GM19395 (cell line): ENCODE data around the gene FGA.

Experiments used
- ATAC-seq: cut with Tn5 transposase; IDR thresholded peaks from one replicate; pipeline ENCODE4 v1.9.1; 2021; ENCODE audit warnings: mild to moderate bottlenecking, moderate library complexity; ENCODE audit not compliant: unreplicated experiment

The FGA gene

DNA sequence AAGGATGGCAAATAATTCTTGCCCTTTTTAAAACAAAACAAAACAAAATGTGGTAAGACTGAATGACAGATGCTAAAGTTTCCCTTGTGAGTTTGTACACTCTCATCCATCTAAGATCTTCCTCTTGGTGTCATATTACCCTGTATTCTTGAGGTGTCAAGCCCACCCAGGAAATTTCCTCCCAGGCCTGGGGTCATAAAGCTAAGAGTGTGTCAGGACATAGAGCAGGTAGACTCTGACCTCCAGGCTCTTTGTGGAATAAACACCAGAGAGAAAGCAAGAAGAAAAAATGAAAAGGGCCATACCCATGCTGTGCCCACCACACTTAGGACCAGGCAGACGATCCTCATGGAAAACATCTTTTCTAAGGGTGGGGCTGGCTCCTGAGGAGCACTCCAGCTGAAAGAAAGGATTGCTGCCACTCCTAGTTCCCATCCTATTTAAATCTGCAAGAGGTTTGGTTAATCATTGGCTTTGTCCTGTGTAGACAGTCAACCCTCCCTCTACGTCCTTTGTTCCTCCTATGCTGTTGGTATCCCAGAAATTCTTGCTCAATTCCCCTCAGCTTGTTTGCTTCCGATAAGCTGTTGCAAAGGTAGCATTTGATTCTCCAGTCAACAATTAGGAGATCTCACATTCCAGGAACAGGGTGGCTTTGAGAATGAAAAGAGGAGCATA, at the start of gene FGA:
Gene FGA, minus strand, starts transcription at position 414 of the 678 bp plus-strand sequence. Its CDS starts 55 bp downstream, at position 359.
- no peak for ATAC-seq

DNA sequence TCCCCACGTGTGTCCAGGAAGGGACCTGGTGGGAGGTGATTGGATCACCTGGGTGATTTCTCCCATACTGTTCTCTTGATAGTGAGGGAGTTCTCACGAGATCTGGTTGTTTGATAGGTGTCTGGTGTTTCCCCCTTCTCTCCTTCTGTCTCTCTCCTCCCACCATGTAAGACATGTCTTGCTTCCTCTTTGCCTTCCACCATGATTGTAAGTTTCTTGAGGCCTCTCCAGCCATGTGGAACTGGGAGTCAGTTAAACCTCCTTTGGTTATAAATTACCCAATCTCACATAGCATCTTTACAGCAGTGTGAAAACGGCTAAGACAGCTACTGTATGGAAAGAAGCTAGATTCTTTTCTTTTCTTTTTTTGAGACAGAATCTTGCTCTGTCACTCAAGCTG, 43.5 kb upstream of the FGA start:
- peak; percentile 58 for ATAC-seq

GRCh38 chr4:154631828-154632227, 41.3 kb upstream of the FGA start:
- ATAC-seq, result no peak

- no peak for ATAC-seq
Observed at GRCh38 chr4:154630324-154630723, 39.8 kb upstream of the FGA start.

GRCh38 chr4:154626793-154627484, 36.4 kb upstream of the FGA start:
- peak; percentile 96 for ATAC-seq

- ATAC-seq, result no peak
Observed at GRCh38 chr4:154625971-154626370, 35.4 kb upstream of the FGA start.

- ATAC-seq, result no peak
Observed at GRCh38 chr4:154623995-154624394, 33.5 kb upstream of the FGA start.

DNA sequence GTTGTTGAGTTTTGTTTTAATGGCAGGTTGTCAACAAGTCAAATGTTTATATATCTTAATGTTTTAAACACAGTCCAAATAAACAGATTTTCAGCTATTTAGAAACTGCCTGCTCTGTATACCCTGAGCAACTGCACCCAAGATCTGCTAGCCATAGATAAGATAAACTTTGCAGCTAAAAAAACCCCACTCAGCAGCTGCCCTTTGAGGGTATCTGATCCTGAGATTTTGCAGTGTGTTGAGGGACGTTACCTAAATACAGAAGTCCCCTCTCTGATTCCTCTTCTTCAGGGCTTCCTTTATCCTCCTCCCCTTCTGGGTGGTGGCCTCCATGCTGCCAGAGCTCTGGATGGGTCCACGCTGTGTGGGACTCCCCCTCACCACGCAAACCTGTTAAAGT, 32.9 kb upstream of the FGA start:
- no peak for ATAC-seq

DNA sequence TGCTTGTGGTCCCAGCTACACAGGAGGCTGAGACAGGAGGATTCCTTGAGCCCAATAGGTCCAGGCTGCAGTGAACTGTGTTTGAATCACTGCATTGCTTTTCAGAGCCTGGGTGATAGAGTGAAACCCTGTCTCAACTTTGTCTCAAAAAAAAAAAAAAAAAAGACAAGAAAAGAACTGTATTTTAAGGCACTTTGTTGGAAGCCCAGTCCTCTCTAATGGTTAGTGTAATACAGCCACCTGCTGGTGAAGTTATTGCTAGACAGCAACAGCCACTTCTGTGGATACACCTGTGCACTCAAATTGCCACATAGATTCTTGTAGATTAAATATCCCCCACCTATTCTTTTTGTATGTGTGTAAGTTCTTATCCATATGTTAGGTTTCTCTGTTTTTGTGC, 32.1 kb upstream of the FGA start:
- peak; percentile 49 for ATAC-seq

DNA sequence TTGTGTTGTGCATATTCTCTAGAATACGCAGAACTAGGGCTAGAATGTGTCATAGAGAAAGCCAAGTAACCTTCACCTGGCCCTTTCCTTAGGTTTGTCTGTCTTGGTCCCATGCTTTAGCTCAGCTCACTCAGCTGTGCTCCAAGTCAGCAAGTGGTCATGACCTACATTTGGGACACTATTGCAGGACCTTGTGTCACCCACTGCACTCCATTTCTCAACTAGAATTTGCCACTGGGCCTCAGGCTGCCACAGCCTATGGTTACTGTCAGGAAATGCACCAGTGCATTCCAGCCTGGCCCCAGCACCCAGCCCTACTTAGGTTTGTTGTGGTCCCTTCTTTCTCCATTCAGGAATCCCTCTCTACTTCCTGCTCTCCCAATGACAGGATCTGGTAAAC, 29.6 kb upstream of the FGA start:
- no peak for ATAC-seq

GRCh38 chr4:154618708-154619315, 28.3 kb upstream of the FGA start:
- ATAC-seq, result peak; percentile 71

GRCh38 chr4:154617820-154618317, 27.3 kb upstream of the FGA start:
- no peak for ATAC-seq

- ATAC-seq, result peak; percentile 97
Observed at GRCh38 chr4:154616731-154617130, 26.2 kb upstream of the FGA start.

DNA sequence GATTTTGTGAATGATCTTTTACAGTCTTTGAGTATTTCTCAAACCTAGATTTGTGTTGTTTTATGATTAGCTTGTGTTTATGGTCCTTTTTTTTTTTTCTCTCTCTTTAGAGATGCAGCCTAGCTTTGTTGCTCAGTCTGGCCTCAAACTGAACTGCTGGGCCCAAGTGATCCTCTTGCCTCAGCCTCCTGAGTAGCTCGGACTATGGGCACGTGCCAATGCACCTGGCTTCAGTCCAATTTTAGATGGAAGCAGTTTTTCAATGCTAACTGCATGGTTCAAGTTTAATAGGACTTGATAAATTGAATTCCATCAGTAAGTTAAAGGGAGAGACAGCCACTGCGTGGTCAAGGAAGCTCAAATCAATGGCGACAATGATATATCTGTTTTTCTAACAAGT, 25.7 kb upstream of the FGA start:
- ATAC-seq, result peak; percentile 7

GRCh38 chr4:154615211-154615610, 24.7 kb upstream of the FGA start:
- ATAC-seq, result no peak

DNA sequence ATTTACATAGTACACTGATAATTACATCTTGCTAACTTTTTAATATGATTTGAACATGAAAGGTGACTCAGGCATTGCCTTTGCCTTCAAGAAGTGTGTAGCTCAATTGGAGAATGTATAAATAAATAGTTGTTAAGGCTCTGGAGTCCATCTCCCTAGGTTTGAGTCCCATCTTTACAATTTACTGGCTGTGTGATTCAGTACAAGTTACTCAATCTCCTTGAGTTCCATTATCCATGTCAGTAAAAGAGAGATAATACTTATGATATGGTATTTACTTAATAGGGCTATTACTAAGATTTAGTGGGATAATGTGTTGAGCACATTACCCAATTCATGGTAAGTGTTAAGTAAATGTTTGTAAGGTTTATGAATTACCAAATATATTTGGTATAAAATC, 23.8 kb upstream of the FGA start:
- no peak for ATAC-seq

GRCh38 chr4:154612472-154613414, 22.2 kb upstream of the FGA start, which contains the start of gene FGG:
FGG (minus strand) TSS chr4:154612656; CDS start chr4:154612609, 47 bp downstream.
- no peak for ATAC-seq

GRCh38 chr4:154611833-154612232, 21.3 kb upstream of the FGA start:
- ATAC-seq, result no peak

- no peak for ATAC-seq
Observed at GRCh38 chr4:154610582-154610981, 20.0 kb upstream of the FGA start.

DNA sequence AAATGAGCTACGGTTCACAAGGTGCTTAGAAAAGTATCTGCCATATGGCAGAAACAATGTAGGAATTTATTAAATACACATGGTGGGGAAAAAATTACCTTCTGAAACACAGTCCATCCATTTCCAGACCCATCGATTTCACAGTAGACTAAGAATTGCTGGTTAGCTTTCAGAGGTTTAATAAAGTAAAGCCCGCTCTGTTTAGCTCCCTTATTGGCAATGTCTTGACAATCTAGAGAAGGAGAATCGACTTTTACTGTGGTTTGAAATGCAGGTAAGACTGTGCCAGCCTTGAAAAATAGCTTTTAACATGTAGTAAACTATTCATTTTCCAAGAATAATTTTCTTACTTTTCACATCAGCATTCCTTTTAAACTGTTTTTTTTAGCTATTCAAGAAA, 19.0 kb upstream of the FGA start:
- no peak for ATAC-seq
